Fibroblast of gingiva (primary cell): Measurements from ENCODE around the gene GTPBP10.
"Not testable (repeated sequence)": the region's sequence is repeated elsewhere in the genome, so short reads cannot be mapped to it uniquely, and the experiment has no call there.

ENCODE experiments used
- DNase-seq: peaks from one replicate; pipeline ENCODE4 v3.0.0-alpha.2; 2011; ENCODE audit warnings: low read depth

GTPBP10 gene, protein sequence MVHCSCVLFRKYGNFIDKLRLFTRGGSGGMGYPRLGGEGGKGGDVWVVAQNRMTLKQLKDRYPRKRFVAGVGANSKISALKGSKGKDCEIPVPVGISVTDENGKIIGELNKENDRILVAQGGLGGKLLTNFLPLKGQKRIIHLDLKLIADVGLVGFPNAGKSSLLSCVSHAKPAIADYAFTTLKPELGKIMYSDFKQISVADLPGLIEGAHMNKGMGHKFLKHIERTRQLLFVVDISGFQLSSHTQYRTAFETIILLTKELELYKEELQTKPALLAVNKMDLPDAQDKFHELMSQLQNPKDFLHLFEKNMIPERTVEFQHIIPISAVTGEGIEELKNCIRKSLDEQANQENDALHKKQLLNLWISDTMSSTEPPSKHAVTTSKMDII

DNA sequence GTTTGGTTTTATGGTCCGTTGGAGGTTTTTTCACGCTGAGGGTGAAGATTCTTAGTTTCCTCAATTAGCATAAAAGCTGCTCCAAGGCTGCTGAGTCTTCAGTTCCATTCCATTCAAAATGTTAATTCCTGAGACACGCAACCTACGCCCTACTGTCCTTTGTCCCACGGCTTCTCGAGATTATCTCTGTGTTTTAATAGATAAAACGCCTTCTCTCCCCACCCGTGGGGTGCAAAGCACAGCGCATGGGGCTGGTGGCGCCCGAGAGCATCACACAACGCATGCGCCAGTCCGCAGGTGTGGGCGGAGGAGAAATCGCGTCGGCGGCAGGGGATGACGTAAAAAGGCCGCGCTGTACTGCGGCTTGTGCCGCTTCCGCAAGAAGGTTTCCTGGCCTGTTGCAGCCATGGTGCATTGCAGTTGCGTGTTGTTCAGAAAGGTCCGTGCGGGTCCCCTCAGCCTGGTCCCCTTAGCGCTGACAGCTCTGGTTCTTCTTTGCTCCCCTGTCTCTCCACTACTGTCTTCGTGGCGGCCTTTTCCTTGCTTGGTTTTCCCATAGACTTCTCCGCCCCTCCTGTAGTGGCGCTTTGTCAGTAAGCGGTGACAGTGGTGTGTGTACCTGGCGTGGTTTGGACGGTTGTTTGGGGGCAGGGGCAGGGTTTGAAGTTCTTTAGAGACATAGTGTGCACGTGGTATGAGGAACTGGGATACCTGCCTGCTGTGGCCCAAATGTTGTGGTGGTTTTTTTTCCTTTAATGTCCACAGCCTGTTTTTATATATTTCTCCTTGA, at the start of gene GTPBP10:
Gene GTPBP10 (plus strand): TSS at position 381 of the 790 bp plus-strand sequence. CDS start 26 bp downstream, at position 407.
- DNase-seq: peak; percentile 96

DNA sequence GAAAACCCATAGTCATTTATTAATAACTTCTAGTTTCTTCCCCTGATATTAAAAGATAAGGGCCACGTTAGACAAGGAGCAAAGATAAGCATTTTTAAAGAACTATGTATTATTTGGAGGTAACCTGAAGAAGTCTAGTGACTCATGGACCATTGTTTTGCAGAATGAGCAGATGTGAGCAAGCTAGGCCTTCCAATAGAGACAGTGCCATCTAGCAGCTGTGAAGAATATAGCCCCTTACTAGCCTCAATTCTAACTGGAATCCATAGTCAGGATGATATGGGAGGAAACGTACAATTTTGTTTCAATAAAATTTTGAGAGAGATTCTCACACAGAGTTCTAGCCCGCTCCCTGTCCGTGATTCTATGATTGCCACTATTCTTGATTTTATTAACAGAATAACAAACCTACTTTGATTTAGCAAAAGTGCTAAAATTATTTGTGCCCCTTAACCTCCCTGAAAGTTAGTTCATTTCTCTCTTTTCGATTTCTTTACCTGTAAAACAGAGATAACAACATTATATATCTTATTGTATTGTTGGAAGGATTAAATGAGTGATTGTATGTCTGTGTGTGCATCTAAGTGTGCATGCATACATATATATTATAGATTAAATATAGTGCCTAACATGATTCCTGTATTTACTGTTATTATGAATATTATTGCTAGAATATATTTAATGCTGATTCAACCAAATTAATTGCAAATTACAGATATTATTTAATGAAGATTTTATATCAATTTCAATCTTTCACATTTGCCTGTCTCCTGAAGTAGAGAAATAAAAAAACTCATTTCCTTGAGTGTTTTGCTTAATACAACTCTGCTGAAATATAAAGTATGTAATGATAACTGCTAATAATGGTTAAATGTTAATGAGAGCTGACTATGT, 48.1 kb upstream of the GTPBP10 start:
- peak; percentile 70 for DNase-seq

DNA sequence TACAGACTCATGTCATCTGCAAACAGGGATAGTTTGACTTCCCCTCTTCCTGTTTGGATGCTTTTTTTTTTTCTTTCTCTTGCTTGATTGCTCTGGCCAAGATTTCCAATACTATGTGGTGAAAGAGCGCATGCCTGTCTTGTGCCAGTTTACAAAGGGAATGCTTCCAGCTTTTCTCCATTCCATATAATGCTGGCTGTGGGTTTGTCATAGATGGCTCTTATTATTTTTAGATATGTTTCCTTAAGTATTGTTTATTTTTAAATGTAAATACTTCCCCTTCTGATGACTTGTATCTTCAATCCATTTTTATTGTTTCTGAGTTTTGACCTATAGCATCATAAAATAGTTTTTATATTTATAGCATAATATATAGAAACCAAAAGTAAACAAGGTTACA, 43.3 kb upstream of the GTPBP10 start:
- DNase-seq: peak; percentile 37

DNA sequence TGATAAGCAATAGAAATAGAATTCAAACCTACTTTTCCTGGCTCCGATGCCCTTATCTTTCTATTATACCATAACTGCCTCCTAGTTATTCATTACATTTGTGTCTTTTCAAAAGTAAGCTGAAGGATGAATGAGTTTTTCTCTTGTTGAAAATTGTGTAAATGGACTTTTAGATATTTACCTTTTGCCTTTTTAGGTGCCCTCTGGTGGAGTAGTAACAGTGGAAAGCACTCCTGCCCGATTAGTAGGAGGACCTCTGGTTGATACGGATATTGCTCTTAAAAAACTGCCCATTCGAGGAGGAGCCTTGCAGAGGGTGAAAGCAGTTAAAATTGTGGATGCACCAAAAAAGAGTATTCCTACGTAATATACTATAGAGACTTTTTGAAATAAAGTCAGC, 36.6 kb upstream of the GTPBP10 start:
- DNase-seq: no peak

DNA sequence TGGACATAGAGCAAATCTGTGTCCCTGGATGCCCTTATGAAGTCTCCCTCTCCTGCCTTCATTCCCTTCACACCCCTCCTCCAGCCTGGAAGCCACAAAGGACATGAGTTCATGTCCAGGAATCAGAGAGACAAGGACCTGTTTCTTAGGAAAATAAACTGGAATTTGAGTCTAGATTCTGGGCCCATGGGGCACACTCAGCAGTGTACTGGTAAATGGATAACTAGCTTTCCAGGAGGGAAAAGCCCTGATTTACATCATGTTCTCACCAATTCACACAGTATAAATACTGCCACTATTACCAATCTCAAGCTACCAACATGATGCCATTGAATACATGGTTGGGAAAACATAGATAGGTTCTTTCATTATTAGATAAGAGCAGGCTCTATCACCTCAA, 35.3 kb upstream of the GTPBP10 start:
- no peak for DNase-seq

DNA sequence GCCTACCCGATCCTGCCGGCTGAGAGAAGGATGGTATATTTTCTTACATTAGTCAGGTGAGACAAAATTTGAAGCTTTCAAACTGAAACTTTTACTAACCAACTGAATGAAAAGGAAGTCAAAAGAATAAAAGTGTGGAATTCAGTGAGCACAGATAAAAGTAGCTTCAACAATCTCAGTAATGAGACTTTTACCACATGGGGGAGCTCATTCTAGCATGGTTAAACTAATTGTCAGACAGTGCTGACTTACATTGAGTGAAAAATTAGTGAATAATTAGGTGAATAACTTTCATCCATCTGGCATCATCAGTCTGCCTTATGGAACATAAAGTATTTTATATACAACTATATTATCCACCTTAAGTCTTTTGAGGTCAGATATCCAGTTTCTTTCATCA, 33.8 kb upstream of the GTPBP10 start:
- no peak for DNase-seq

DNA sequence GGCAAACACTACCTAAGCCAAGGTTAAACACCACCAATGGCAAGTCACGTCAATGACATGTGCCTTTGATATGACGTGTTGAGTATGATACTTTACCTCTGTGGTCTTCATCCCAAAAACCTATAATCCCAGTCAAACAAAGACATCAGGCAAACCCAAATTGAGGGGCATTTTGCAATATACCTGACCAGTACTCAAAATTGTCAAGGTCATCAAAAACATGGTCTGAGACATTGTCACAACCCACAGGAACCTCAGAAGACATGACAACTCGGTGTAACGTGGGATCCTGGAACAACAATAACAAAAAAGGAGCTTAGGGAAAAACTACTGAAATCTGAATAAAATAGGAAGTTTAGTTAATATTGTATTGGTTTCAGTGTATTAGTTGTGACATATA, 32.6 kb upstream of the GTPBP10 start:
- no peak for DNase-seq

DNA sequence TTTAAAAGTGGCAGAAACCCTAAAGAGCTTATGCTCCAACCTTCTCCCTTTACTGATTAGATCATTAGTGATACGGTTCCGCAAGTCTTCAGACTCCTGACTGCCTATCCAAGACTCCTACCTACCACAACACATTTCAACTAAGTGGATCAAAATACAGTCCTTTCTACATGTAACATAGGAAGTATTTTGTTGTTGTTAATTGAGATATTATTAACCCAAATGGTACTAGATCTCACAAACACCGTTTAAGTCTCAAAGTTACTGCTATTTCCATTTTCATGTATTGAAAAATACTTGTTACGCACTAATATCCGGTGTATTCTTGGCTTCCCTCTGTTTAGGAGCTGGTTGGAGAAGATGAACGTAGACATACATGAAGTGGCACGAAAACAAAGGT, 26.5 kb upstream of the GTPBP10 start:
- no peak for DNase-seq

DNA sequence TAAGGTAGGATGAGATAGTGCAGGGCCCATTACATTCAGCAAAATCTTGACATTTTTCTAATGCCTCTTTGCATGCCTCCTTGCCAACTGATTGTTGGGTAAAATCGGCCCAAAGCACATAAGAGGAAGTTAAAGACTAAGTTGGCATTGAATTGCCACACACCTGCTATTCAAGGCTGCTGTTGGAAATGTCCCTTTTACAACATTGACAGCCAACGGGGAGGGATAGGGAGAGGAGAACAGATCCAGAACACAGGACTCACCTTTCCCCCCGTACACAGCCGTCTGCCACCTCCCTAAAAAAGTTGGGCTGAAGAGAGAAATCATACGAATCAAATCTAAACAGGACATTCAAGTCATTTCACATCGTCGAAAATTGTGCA, 26.1 kb upstream of the GTPBP10 start:
- no peak for DNase-seq

DNA sequence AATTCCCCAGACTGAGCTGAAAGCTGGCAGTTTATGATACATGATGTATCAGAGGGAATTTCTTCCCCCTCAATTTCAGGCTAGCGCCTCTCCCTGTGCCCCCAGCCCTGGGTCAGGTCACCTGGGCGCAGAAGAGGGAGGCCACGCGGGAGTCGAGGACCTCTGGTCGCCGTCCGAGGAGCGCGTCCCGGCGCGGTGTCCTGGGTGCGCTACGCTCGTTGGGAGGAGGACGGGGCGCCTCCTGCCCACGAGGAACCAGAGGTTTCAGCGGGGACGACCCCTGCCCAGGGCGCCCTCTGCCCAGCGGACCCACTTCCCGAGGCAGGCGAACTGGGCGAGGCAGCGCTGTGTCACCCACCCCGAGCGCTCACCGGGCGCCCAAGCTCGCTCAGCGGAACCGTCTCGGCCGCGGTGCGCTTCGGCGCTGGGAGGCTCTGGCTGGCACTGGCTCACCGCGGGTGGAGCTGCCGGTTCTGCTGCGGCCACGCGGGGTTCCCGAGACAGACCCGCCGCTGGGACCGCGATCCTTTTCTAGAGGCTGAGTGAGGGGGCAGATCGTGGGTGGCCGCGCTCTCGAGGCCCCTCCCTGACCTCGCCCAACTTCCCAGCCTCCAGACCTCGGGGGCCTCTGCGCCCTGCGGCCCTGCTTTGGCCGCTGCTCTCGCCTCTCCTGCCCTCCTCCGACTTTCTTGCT, 25.6 kb upstream of the GTPBP10 start, which contains the start of gene FAM237B:
Gene FAM237B (minus strand): TSS at position 504 of the 694 bp plus-strand sequence. CDS start 1,556 bp downstream, outside the sequence.
- DNase-seq: peak; percentile 38

DNA sequence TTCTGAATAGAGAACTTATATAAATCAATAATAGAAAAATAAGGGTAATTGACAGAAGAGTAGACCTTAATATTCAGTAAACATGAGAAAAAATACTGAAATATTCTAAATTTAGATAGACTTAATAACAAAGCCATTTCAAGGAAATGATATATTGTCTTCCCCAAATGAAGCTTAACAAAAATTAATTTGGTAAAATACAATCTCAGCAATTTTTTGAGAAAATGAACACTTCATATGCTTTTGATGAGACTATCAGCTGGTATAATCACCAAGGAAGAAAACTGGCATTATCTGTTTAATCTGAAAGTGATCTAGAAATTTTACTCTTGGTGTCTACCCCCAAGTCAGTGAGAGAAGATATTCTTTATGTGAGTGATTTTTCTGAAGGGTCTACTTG, 23.7 kb upstream of the GTPBP10 start:
- DNase-seq: no peak

DNA sequence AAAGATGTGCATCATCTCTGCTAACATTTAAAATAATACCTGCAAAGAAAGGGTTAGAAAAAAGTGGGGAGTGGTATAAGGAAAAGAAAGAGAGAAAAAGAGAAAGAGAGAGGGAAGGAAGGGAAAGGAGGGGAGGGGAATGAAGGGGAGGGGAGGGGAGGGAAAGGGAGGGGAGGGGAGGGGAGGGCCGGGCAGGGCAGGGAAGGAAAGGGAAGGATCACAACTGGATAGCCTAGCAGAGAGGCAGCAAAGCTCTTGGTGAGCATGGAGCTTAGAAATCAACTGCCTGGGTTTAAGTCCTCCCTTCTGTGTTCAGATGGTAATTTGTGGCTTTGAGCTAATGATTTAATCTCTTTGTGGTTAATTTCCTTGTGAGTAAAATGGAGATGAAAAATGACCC, 20.0 kb upstream of the GTPBP10 start:
- DNase-seq: no peak

DNA sequence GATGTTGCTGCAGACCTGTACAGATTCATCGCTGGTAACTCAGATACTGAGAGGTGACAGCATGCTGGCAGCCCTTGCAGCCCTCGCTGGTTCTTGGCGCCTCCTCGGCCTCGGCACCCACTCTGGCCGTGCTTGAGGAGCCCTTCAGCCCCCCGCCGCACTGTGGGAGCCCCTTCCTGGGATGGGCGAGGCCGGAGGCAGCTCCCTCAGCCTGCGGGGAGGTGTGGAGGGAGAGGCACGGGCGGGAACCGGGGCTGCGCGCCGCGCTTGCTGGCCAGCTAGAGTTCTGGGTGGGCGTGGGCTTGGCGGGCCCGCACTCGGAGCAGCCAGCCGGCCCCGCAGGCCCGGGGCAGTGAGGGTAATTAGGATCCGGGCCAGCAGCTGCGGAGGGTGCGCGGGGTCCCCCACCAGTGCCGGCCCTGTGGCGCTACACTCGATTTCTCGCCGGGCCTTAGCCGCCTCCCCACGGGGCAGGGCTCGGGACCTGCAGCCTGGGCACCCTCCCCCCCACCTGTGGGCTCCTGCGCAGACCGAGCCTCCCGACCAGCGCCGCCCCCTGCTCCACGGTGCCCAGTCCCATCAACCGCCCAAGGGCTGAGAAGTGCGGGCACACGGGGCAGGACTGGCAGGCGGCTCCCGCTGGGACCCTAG, 12.2 kb upstream of the GTPBP10 start:
- no peak for DNase-seq

DNA sequence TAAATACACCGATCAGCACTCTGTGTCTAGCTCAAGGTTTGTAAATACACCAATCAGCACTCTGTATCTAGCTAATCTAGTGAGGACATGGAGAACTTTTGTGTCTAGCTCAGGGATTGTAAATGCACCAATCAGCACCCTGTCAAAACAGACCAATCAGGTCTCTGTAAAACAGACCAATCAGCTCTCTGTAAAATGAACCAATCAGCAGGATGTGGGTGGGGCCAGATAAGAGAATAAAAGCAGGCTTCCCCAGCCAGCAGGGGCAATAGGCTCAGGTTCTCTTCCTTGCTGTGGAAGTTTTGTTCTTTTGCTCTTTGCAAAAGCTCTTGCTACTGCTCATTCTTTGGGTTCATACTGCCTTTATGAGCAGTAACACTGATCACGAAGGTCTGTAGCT, 11.6 kb upstream of the GTPBP10 start:
- DNase-seq: not testable (repeated sequence)

DNA sequence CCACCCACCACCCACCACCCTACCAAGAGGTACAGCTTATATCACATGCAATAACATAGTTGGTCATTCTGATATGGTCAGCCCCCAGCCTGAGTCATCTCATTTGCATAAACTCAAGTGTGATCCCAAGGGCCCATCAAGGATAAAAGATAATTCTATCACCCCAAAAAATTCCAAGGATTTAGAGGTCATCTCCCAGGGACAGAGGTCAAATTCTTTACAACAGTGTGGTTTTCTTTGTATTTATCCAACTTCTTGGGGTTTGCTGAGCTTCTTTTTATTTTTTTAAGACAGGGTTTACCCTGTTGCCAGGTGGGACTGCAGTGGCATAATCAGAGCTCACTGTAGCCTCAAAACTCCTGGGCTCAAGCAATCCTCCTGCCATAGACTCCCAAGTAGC, 9.4 kb upstream of the GTPBP10 start:
- no peak for DNase-seq

DNA sequence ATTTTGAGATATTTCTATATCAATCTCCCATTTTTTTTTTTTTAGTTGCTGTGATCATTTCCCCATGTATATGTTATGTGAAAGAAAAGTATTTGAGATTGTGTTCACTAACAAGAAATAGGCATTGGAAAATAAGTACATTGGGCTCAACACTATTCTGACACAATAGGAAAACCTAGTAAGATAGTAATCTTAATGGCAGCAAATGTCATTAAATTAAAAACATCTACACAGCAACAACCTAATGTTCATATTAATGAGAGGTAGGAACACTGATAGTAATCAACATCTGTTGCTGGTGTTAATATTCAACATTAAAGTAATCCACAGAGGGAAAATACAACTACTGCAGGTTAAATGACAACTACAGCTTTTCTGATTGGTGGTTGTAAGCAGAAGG, 1.5 kb upstream of the GTPBP10 start:
- no peak for DNase-seq

DNA sequence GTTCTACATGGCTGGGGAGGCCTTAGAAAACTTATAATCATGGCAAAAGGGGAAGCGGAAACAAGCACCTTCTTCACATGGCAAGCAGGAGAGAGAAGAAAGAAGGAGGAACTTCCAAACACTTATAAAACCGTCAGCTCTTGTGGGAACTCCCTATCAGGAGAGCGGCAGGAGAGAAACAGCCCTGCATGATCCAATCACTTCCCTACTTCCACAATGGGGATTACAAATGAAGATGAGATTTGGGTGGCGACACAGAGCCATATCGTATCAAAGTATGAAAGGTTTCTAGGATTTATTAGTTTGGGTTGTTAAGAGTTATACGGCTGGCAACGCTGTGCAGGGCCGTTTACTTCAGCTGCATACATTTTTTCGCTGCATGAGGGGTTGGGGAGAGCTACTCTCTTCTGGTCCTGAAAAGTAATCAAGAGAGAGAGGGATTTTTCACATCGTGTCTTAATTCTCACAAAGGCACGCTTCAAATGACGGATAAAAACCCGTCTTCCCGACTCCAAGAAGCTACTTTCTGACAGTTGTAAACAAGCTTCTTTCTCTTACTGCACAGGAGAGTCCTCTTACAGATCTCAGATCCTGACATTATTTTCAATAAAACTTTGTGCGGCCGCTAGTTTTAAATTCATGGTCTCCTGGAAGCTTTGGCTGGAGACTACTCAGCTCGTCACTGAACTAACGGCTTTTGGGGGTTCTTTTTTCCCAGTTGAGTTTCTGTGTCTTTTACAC, 751 bp upstream of the GTPBP10 start:
- peak; percentile 37 for DNase-seq

DNA sequence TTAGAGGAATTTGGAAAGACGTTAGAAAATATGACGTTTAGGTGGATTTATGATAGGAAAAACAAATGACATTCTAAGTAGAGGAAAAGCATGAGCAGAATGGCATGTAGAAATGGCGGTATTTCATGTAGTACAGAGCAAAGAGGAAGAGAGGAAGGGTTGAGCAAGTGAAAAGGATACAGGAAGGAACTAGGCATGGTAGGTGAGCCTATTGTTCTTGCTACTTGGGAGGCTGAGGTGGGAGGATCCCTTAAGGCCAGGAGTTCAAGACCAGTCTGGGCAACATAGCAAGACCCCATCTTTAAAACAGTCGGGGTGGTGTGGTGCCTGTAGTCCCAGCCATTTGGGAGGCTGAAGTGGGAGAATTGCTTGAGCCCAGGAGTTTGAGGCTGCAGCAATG, 1.2 kb downstream of the GTPBP10 start:
- no peak for DNase-seq

DNA sequence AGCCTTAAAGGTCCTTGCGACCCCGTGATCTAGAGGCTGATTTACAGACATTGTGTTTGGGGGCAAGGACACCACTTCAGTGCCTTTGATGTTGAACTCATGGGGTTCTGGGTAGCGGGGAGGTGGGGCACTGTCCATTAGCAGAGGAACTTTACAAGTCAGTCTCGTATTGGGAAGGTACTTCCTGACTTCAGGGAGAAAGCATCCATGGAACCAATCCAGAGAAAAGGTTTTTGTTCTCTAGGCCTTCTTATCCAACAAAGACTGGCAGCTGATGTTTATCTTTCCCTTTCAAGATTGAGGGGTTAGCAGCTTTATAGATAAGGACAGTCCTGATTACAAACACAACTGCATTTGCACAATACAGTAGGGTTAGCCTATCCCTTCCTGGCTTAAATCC, 2.8 kb downstream of the GTPBP10 start:
- DNase-seq: no peak

DNA sequence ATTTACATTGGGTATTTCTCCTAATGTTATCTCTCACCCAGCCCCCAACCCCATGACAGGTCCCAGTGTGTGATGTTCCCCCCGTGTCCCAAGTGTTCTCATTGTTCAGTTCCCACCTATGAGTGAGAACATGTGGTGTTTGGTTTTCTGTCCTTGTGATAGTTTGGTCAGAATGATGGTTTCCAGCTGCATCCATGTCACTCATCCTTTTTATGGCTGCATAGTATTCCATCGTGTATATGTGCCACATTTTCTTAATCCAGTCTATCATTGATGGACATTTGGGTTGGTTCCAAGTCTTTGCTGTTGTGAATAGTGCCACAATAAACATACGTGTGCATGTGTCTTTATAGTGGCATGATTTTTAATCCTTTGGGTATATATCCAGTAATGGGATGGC, 3.5 kb downstream of the GTPBP10 start:
- not testable (repeated sequence) for DNase-seq
